ENCODE results near the gene GPNMB. TPM values are rescaled to one million over a fixed set of nuclear protein-coding genes. Genes with fewer than 3 reads are reported as not detected.

GPNMB gene
- total and polyA plus RNA-seq, 2 of the 13 experiments (the other 11 are each of a cell fraction or from before 2014, with no cell fraction given): 1.1 to 1.6 TPM

- no peaks in the 10 kb centered on the region for H3K36me3 ChIP-seq (replicated peaks in 1 of 2; ENCODE audit: control insufficient read depth in 1 of 2, insufficient read depth in 2 of 2, low read length in 2 of 2)
- no peaks in the 10 kb centered on the region for H3K9me3 ChIP-seq (ENCODE audit: low read length)
- no peak overlapping the region for H3K4me2 ChIP-seq (ENCODE audit: low read depth, low read length)
- H3K9ac ChIP-seq (ENCODE audit: insufficient read depth, low read depth, low read length): no peak overlapping the region
- H3K4me1 ChIP-seq (ENCODE audit: insufficient read depth, low read length): peaks cover 15% of the 10 kb centered on the region; the same call in 1 of the 2 replicates
- H2AFZ ChIP-seq (ENCODE audit: low read length): no peak overlapping the region
- no peak for FAIRE-seq
- no peak overlapping the region for H3K27ac ChIP-seq (ENCODE audit: extremely low read length, insufficient read depth, low read length)
- H3K4me3 ChIP-seq (replicated peaks in 1 of 3; ENCODE audit: insufficient read depth in 1 of 3, low read depth in 2 of 3, low read length in 3 of 3): no peak overlapping the region
- CTCF ChIA-PET (ENCODE audit: low intra/inter-chr PET ratio, low total read pairs): no interaction called here
- POLR2A ChIA-PET: no interaction called here
- in situ Hi-C loops (cut with HindIII; ENCODE audit: extremely low pct_ligation_motif_present, low pct_unique_long_range_greater_than_20kb): no loop called here
- DNase-seq (ENCODE audit: low spot score): no peak
- no peak for TF ChIP-seq ZNF430 (CRISPR knock-in tag; IDR thresholded peaks at IDR 0.05)
- intact Hi-C loops (cut with micrococcal nuclease; ENCODE audit: unreplicated experiment): no loop called here
- H3K27me3 ChIP-seq (ENCODE audit: control insufficient read depth in 1 of 2, insufficient read depth in 2 of 2, low read length in 2 of 2): 0 out of 5 replicates have a peak, but pooled peaks cover 0 to 5% of the 10 kb centered on the region in 2 experiments
- no peaks in the 10 kb centered on the region for H3K79me2 ChIP-seq (ENCODE audit: insufficient read depth, low read length)
- no peaks in the 10 kb centered on the region for H4K20me1 ChIP-seq (ENCODE audit: insufficient read depth, low read length)
- no TSS peak for BruUV-seq (replicated peaks)
- ATAC-seq: no peak
- 5% methylated on average over 5 of the region's 5 CpGs for WGBS (ENCODE audit: low lambda C conversion rate)
These were observed 32.2 kb upstream of the GPNMB start for GRCh38 chr7:23214423-23214822.

GRCh38 chr7:23214938-23215337 is 31.6 kb upstream of the GPNMB start:
- Histone ChIP-seq H3K4me1 (ENCODE audit: insufficient read depth, low read length) (peaks cover 15% of the 10 kb centered on the region; the same call in 1 of the 2 replicates), H3K27me3 (ENCODE audit: control insufficient read depth in 1 of 2, insufficient read depth in 2 of 2, low read length in 2 of 2) (0 out of 5 replicates have a peak, but pooled peaks cover 0 to 5% of the 10 kb centered on the region in 2 experiments), H3K27ac (ENCODE audit: extremely low read length, insufficient read depth, low read length) (no peak overlapping the region), H3K4me2 (ENCODE audit: low read depth, low read length) (no peak overlapping the region), H3K36me3 (replicated peaks in 1 of 2; ENCODE audit: control insufficient read depth in 1 of 2, insufficient read depth in 2 of 2, low read length in 2 of 2) (no peaks in the 10 kb centered on the region), H4K20me1 (ENCODE audit: insufficient read depth, low read length) (no peaks in the 10 kb centered on the region), H3K79me2 (ENCODE audit: insufficient read depth, low read length) (no peaks in the 10 kb centered on the region), H3K4me3 (replicated peaks in 1 of 3; ENCODE audit: insufficient read depth in 1 of 3, low read depth in 2 of 3, low read length in 3 of 3) (no peak overlapping the region), H3K9me3 (ENCODE audit: low read length) (no peaks in the 10 kb centered on the region), H3K9ac (ENCODE audit: insufficient read depth, low read depth, low read length) (no peak overlapping the region), H2AFZ (ENCODE audit: low read length) (no peak overlapping the region)
- ChIA-PET POLR2A (no interaction called here), CTCF (ENCODE audit: low intra/inter-chr PET ratio, low total read pairs) (no interaction called here)
- TF ChIP-seq KDM3A (CRISPR knock-in tag; IDR thresholded peaks at IDR 0.05; ENCODE audit: low read depth): no peak
- no peak for TF ChIP-seq ZNF850 (CRISPR knock-in tag; conservative IDR thresholded peaks at IDR 0.05)
- no peak for TF ChIP-seq KAT2B (IDR thresholded peaks at IDR 0.05; ENCODE audit: borderline replicate concordance, low read depth, low read length)
- TF ChIP-seq ZFP91 (CRISPR knock-in tag; IDR thresholded peaks at IDR 0.05; ENCODE audit: borderline replicate concordance): no peak
- no peak for TF ChIP-seq ZNF414 (CRISPR knock-in tag; IDR thresholded peaks at IDR 0.05)
- TF ChIP-seq NPAS2 (CRISPR knock-in tag; IDR thresholded peaks at IDR 0.05; ENCODE audit: borderline replicate concordance): no peak
- TF ChIP-seq RXRA (CRISPR knock-in tag; IDR thresholded peaks at IDR 0.05): no peak
- TF ChIP-seq ZNF556 (CRISPR knock-in tag; IDR thresholded peaks at IDR 0.05; ENCODE audit: borderline replicate concordance): no peak
- ATAC-seq: no peak
- 76% methylated on average over 6 of the region's 6 CpGs for WGBS (ENCODE audit: low lambda C conversion rate)
- no peak for FAIRE-seq
- in situ Hi-C loops (cut with HindIII; ENCODE audit: extremely low pct_ligation_motif_present, low pct_unique_long_range_greater_than_20kb): no loop called here
- DNase-seq (ENCODE audit: low spot score): no peak
- intact Hi-C loops (cut with micrococcal nuclease; ENCODE audit: unreplicated experiment): no loop called here
- no TSS peak for BruUV-seq (replicated peaks)

Data from HepG2 (cell line).